GM12864 (cell line): ENCODE results near the gene TMEM106B.

Experiments used
- DNase-seq: peaks from one replicate; pipeline ENCODE4 v3.0.0-alpha.2; 2011; ENCODE audit warnings: low read depth
- H3K4me3 ChIP-seq: 2 replicates; pipeline ENCODE4 v1.5.1; 2011; ENCODE audit warnings: mild to moderate bottlenecking, low read depth, low read length, control low read depth
- TF ChIP-seq, protein P1 (sequence below): IDR thresholded peaks from 2 replicates; pipeline ENCODE4 v1.5.1; 2011; ENCODE audit warnings: low read depth, mild to moderate bottlenecking, moderate library complexity, low read length, control low read depth, inconsistent platforms; ENCODE audit errors: missing control alignments

The TMEM106B gene

DNA sequence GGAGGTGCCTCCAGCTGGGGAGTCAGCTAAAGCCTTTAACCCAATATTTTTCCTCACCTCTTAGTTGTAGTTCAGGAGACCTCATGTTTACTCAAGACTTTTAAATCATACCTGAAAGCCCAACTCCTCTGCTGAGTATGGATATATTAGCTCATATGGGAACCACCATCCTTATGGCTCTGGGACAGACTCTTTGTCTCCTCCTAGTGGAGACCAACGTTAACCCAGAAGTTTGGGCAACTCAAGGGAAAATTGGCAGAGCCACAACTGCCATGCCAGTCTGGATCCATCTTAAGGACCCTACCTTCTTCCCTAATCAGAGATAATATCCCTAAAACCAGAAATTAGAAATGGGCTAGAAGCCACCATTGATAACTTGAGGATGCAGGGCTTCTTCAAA is 80.8 kb downstream of the TMEM106B start:
- TF ChIP-seq, protein P1, sequence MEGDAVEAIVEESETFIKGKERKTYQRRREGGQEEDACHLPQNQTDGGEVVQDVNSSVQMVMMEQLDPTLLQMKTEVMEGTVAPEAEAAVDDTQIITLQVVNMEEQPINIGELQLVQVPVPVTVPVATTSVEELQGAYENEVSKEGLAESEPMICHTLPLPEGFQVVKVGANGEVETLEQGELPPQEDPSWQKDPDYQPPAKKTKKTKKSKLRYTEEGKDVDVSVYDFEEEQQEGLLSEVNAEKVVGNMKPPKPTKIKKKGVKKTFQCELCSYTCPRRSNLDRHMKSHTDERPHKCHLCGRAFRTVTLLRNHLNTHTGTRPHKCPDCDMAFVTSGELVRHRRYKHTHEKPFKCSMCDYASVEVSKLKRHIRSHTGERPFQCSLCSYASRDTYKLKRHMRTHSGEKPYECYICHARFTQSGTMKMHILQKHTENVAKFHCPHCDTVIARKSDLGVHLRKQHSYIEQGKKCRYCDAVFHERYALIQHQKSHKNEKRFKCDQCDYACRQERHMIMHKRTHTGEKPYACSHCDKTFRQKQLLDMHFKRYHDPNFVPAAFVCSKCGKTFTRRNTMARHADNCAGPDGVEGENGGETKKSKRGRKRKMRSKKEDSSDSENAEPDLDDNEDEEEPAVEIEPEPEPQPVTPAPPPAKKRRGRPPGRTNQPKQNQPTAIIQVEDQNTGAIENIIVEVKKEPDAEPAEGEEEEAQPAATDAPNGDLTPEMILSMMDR = peak; percentile 62
- DNase-seq = no peak
- no peak overlapping the region for H3K4me3 ChIP-seq
